SIG-M5 treated with dmso at 0.1 percent for 504 hours (cell line): ENCODE measurements around the gene SMYD2.

Experiments
- DNase-seq: peaks from one replicate; lab custom pipeline; 2025; ENCODE audit not compliant: unreplicated experiment; lab: John Stamatoyannopoulos, UW

SMYD2 gene, protein sequence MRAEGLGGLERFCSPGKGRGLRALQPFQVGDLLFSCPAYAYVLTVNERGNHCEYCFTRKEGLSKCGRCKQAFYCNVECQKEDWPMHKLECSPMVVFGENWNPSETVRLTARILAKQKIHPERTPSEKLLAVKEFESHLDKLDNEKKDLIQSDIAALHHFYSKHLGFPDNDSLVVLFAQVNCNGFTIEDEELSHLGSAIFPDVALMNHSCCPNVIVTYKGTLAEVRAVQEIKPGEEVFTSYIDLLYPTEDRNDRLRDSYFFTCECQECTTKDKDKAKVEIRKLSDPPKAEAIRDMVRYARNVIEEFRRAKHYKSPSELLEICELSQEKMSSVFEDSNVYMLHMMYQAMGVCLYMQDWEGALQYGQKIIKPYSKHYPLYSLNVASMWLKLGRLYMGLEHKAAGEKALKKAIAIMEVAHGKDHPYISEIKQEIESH

DNA sequence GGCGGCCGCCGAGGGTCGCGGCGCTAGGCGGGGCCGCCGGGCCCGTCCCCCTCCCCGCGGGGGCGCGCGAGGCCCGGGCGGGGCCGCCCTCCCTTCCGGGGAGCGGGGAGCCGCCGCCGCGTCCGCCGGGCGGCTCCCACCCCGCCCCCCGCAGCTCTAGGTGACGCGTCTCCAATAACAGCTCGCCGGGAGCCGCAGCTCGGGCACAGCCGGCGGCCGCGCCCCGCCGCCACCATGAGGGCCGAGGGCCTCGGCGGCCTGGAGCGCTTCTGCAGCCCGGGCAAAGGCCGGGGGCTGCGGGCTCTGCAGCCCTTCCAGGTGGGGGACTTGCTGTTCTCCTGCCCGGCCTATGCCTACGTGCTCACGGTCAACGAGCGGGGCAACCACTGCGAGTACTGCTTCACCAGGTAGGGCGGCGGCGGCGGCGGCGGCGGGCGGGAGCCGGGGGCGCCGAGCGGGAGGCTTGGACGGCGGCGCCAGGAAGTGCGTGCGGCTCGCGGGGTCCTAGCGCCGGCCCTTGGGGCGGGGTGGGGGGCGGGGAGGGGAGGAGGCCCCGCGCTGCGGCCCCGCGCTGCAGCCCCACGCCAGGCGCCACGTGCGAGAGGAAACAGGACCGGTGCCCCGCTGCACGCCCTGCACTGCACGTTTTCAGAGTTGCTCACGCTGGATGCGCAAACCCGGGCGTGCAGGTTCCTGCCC lies at the start of gene SMYD2:
Gene SMYD2, plus strand, starts transcription at position 139 of the 699 bp plus-strand sequence. Its CDS starts 96 bp downstream, at position 235.
- DNase-seq, result peak; percentile 55

DNA sequence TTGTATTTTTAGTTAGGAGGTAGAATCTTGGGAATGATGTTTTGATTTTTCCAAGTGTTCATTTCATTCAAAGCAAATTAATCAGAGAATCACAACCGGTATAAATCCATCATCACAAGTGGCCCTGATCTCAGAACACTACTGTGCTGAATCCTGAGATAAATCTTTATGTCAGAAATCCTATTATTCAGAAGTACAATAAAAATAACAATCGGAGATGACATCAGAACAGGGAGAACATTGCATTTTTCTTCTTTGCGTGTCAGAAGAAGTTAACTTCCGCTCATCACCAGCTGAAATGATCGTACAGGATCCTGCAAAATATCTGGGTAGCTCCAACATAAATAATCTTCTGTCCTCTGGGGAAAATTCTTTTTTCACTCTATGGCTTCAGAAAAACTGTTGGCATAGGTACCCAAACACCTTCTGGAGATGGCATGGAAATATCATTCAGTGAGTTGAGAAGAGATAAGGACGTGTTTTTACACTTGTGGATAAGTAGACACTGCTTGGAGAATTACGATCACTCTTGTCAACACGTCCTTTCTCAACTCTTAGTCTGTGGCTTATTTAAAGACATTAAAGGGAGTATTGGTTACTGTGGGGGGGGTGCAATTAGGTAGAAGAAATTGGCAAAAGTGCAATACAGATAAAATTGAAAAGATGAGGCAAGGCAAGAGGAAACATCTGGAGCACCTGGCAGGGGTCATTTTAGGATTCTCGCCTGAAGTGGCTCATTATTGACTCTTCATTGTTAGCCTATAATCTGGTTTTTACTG lies 46.9 kb upstream of the SMYD2 start:
- no peak for DNase-seq

GRCh38 chr1:214234635-214235025 lies 46.3 kb upstream of the SMYD2 start:
- no peak for DNase-seq

DNA sequence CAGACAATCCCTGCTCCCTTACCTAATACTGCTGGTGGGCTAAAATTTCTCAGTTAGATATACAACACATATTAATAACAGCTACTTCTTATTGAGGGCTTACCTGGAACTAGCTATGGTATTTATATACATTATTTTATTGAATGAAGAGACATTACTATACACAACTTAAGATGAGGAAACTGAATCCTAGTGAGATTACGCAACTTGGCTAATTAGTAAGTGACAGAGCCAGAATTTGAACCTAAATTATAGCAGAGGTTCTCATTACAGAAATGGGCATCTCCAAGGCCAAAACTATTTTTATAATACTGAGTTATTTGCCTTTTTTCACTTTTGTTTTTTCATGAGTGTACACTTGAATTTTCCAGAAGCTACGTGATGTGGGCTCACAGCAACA lies 44.5 kb upstream of the SMYD2 start:
- DNase-seq, result no peak

GRCh38 chr1:214241060-214241459 lies 39.9 kb upstream of the SMYD2 start:
- no peak for DNase-seq

DNA sequence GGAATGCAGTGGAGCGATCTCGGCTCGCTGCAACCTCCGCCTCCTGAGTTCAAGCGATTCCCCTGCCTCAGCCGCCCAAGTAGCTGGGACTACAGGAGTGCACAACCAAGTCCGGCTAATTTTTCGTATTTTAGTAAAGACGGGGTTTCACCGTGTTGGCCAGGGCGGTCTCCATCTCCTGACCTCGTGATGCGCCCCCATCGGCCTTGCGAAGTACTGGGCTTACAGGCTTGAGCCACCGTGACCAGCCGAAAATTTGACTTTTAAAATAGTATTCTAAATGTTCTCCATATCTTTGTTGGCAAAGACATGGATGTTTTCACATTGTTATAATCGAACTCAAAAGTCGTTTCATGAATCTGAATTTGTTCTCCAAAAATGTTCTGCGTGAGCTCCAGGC lies 36.7 kb upstream of the SMYD2 start:
- no peak for DNase-seq

- DNase-seq, result no peak
Measured at GRCh38 chr1:214244841-214245240, 36.1 kb upstream of the SMYD2 start.

GRCh38 chr1:214247501-214248041 lies 33.4 kb upstream of the SMYD2 start:
- no peak for DNase-seq

GRCh38 chr1:214248311-214249085 lies 32.5 kb upstream of the SMYD2 start:
- no peak for DNase-seq

DNA sequence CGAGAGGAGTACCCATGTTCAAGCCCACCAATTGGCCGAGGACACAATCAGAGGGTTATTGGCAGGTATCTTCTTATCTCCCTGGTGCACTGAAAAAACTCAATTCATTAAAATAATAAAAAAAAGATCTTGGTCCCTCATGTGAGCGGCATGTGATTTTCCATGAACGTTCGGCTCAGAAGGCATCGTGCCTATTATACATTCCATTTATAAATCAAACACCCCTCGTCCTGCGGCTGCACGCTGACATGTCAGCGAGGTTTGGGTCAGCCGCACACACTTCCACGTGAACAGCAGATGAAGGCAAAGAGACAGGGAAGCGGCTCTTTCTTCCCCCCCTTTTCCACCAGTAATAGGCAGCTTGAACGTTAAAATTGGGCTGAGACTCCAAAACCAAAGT lies 31.3 kb upstream of the SMYD2 start:
- no peak for DNase-seq

GRCh38 chr1:214251354-214251753 lies 29.6 kb upstream of the SMYD2 start:
- no peak for DNase-seq

- no peak for DNase-seq
Measured at GRCh38 chr1:214255509-214255908, 25.4 kb upstream of the SMYD2 start.

DNA sequence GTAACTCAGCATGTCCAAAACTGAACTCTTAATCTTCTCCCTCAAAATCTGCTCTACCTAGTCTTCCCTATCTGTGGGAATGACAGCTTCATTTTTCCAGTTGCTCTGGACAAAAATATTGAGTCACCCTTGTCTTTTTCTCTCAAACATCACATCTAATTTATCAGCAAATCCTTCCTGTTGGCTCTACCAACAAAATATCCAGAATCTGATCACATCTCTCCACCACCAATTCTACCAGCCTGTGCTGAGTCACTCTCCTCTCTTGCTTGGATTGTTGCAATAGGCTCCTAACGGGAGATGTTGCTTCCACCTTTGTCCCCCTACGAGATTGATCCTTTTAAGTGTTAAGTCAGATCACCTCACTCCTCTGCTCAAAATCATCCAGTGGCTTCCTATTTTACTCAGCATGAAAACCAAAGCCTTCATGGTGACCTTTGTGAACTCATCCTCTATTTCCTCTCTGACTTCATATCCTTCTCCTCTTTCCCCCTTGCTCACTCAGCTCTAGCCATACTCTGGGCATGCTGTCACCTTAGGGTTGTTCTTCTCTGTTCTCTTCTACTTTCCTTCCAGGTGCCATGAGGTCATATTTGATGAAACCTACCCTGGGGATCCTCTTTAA lies 21.5 kb upstream of the SMYD2 start:
- no peak for DNase-seq

GRCh38 chr1:214260561-214261205 lies 20.3 kb upstream of the SMYD2 start:
- DNase-seq, result no peak

GRCh38 chr1:214261206-214262123 lies 19.5 kb upstream of the SMYD2 start:
- peak; percentile 71 for DNase-seq

DNA sequence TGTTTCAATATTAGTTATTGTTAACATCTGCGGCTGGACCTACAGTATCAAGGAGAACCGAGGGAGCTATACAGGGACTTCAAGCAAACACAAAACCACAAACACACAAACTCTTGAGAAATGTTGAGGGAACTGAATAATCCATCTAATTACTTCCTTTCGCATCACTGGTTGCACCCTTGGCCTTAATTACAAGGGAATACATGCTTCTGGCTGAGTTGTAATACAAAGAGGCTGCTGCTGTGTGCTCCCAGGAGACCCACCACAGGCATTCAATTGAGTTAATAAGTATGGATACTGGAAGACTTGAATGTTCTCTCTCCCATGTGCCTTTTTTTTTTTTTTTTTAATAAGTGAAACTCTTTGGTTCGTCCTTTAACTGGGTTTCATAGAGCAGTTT lies 16.8 kb upstream of the SMYD2 start:
- DNase-seq, result peak; percentile 28

GRCh38 chr1:214264976-214265375 lies 16.0 kb upstream of the SMYD2 start:
- DNase-seq, result no peak

DNA sequence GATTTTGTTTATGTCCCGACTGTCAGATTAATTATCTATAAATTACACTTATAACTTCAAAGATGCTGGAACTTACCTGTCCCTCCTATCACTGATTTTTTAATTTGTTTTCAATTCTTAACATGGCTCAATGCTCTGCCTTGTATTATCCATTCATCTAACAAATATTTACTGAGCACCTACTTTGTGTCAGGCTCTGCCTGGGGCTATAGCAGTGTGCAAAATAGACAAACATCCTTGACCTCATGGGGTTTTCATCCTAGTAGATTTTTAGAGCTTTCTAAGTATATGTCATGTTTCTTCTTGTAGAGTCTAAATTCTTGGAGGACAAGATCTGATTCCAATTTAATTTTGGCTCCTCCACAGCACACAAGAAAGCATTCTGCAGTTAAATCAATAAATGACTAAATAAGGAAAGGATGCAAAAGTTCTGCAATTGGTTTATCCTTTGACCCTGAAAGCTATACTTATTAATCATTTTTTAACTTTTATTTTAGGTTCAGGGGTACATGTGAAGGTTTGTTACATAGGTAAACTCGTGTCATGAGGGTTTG lies 10.8 kb upstream of the SMYD2 start:
- DNase-seq, result no peak
